K562 (cell line): ENCODE results near the gene PRM3. TPM values are rescaled to one million over a fixed set of nuclear protein-coding genes. Genes with fewer than 3 reads are reported as not detected.
A peak's percentile ranks its signal among the peaks of the same experiment; 100 is the strongest.

ENCODE experiments used
- ATAC-seq: fragments of 200-7000 bp; cut with Tn5 transposase; 3 replicates; pipeline ENCODE4 v1.9.1; 2020; ENCODE audit warnings: moderate library complexity
- BruUV-seq: library from RNA; stranded (reverse); fragments of 400-500 nt; replicated peaks from 2 replicates; lab custom pipeline; 2021; lab: Mats Ljungman, UMichigan
- CTCF ChIA-PET: fragments of 300-600 bp; formaldehyde crosslinking; extraction: SDS; loops from one replicate; lab custom pipeline; 2021; ENCODE audit warnings: low intra/inter-chr PET ratio; lab: Yijun Ruan, JAX
- POLR2A ChIA-PET: fragments of 300-600, 350-650 bp; sonication (Branson Sonifier 250); formaldehyde crosslinking; extraction: SDS; loops from one replicate; lab custom pipeline; 2021; ENCODE audit warnings: antibody characterized with exemption, inconsistent platforms; lab: Yijun Ruan, JAX
- DNase-seq, 4 experiments: peaks; one replicate each; pipeline versions ENCODE4 v3.0.0 to v3.0.0-alpha.2; 2011 to 2018; ENCODE audit warnings: low spot score in 3 of 4, mixed read lengths in 3 of 4; ENCODE audit errors: extremely low read depth in 1 of 4
- FAIRE-seq: peaks from 2 replicates; lab custom pipeline; 2011; peaks lifted over from hg19 to GRCh38; lab: Jason Lieb, UNC
- H2AFZ ChIP-seq: 2 replicates; pipeline ENCODE4 v1.6.0; 2011; ENCODE audit warnings: low read depth, low read length, control low read depth, inconsistent platforms
- H3K27ac ChIP-seq: fragments of 200-600 bp; 3 replicates; pipeline ENCODE4 v1.8.0; 2011; ENCODE audit warnings: low read depth, mild to moderate bottlenecking, control low read depth, inconsistent platforms, low read length, moderate library complexity, mixed read lengths; ENCODE audit errors: extremely low read depth
- H3K27me3 ChIP-seq, 2 experiments: fragments of 300-600 bp in 1 of 2; 2 replicates in 1 of 2; 3 replicates in 1 of 2; pipeline versions ENCODE4 v1.6.0 to v1.8.0; 2011; ENCODE audit warnings: inconsistent platforms in 2 of 2, low read length in 2 of 2, mild to moderate bottlenecking in 1 of 2, mixed read lengths in 1 of 2, moderate library complexity in 1 of 2; ENCODE audit not compliant: control insufficient read depth in 2 of 2, insufficient read depth in 2 of 2
- H3K36me3 ChIP-seq: fragments of 300-600 bp; 3 replicates; pipeline ENCODE4 v1.8.0; 2011; ENCODE audit warnings: mild to moderate bottlenecking, low read length, inconsistent platforms; ENCODE audit not compliant: control insufficient read depth, insufficient read depth
- H3K4me1 ChIP-seq, 2 experiments: fragments of 200-600 bp in 1 of 2; replicated peaks in 1 of 2; 2 replicates in 1 of 2; 3 replicates in 1 of 2; pipeline versions ENCODE4 v1.5.1 to v1.8.0; 2011; ENCODE audit warnings: inconsistent platforms in 2 of 2, low read length in 2 of 2, mild to moderate bottlenecking in 1 of 2, mixed read lengths in 1 of 2, moderate library complexity in 1 of 2; ENCODE audit not compliant: control insufficient read depth in 2 of 2, insufficient read depth in 2 of 2
- H3K4me2 ChIP-seq: 2 replicates; pipeline ENCODE4 v1.6.1; 2011; ENCODE audit warnings: low read length, control low read depth, inconsistent platforms, mixed read lengths; ENCODE audit not compliant: insufficient read depth
- H3K4me3 ChIP-seq: fragments of 200-600 bp; sonication (generic), shearing (Covaris generic); 2 replicates; pipeline ENCODE4 v1.5.1; 2016; ENCODE audit warnings: control low read depth, inconsistent platforms
- H3K79me2 ChIP-seq: fragments of 200-600 bp; 3 replicates; pipeline ENCODE4 v1.8.0; 2011; ENCODE audit warnings: low read length, inconsistent platforms; ENCODE audit not compliant: control insufficient read depth, insufficient read depth
- H3K9ac ChIP-seq, 2 experiments: 2 replicates each; pipeline versions ENCODE4 v1.6.0 to v1.6.1; 2011; ENCODE audit warnings: low read depth in 2 of 2, low read length in 2 of 2, control low read depth in 1 of 2, inconsistent platforms in 1 of 2, mild to moderate bottlenecking in 1 of 2, mixed read lengths in 1 of 2; ENCODE audit not compliant: insufficient read depth in 1 of 2
- H3K9me1 ChIP-seq: one replicate; pipeline ENCODE4 v1.6.0; 2011; ENCODE audit warnings: inconsistent platforms, mild to moderate bottlenecking, low read length, moderate library complexity; ENCODE audit not compliant: control insufficient read depth, insufficient read depth
- H3K9me3 ChIP-seq: replicated peaks from 2 replicates; pipeline ENCODE4 v1.5.1; 2011; ENCODE audit warnings: low read depth, low read length, inconsistent platforms; ENCODE audit not compliant: control insufficient read depth, insufficient read depth
- H4K20me1 ChIP-seq: replicated peaks from 2 replicates; pipeline ENCODE4 v1.6.1; 2011; ENCODE audit warnings: low read length, inconsistent platforms, mixed read lengths; ENCODE audit not compliant: control insufficient read depth, insufficient read depth
- BCOR ChIP-seq: fragments of 450-650 bp; IDR thresholded peaks from 2 replicates; pipeline ENCODE4 v1.6.1; 2016
- CEBPB ChIP-seq: fragments of 450-650 bp; IDR thresholded peaks from 2 replicates; pipeline ENCODE4 v1.6.1; 2016; ENCODE audit warnings: missing genetic modification characterization, missing compliant biosample characterization
- CHD2 ChIP-seq: IDR thresholded peaks from 2 replicates; pipeline ENCODE4 v1.6.1; 2011; ENCODE audit warnings: low read depth, low read length
- FOXM1 ChIP-seq, 2 experiments: fragments of 450-650 bp in 1 of 2; sonication (generic) in 1 of 2; formaldehyde crosslinking in 1 of 2; IDR thresholded peaks; 2 replicates each; pipeline versions ENCODE4 v1.6.1 to v1.9.0; 2017 to 2022; ENCODE audit warnings: low read depth in 2 of 2, mild to moderate bottlenecking in 2 of 2, missing genetic modification reagents in 1 of 2, moderate library complexity in 1 of 2
- HDAC2 ChIP-seq: fragments of 450-650 bp; IDR thresholded peaks from 2 replicates; pipeline ENCODE4 v1.6.1; 2016; ENCODE audit warnings: mild to moderate bottlenecking
- HMBOX1 ChIP-seq: sonication (generic); IDR thresholded peaks from 2 replicates; pipeline ENCODE4 v1.6.1; 2016
- IRF9 ChIP-seq: fragments of 450-650 bp; IDR thresholded peaks from 2 replicates; pipeline ENCODE4 v1.6.1; 2016; ENCODE audit warnings: missing biosample characterization, missing genetic modification characterization
- KDM1A ChIP-seq, 2 experiments: fragments of 450-650 bp; IDR thresholded peaks; 2 replicates each; pipeline ENCODE4 v1.6.1; 2016; ENCODE audit warnings: mild to moderate bottlenecking in 2 of 2
- MCM2 ChIP-seq: fragments of 450-650 bp; IDR thresholded peaks from 2 replicates; pipeline ENCODE4 v1.6.1; 2017; ENCODE audit warnings: low read depth, mild to moderate bottlenecking
- TCF3 ChIP-seq: sonication (generic); formaldehyde crosslinking; IDR thresholded peaks from 2 replicates; pipeline ENCODE4 v1.4.0; 2020; ENCODE audit warnings: mild to moderate bottlenecking, missing genetic modification reagents
- TRIM25 ChIP-seq: fragments of 450-650 bp; IDR thresholded peaks from 2 replicates; pipeline ENCODE4 v1.7.0; 2016; ENCODE audit warnings: borderline replicate concordance
- ZBTB33 ChIP-seq: sonication (generic); formaldehyde crosslinking; IDR thresholded peaks from 2 replicates; pipeline ENCODE4 v1.8.1; 2023; ENCODE audit warnings: mild to moderate bottlenecking, missing genetic modification reagents
- ZNF121 ChIP-seq: sonication (generic); formaldehyde crosslinking; conservative IDR thresholded peaks from 2 replicates; pipeline ENCODE4 v1.8.0; 2022; ENCODE audit warnings: missing genetic modification reagents
- ZNF134 ChIP-seq: fragments of 250-450 bp; sonication (Bioruptor Pico); conservative IDR thresholded peaks from 2 replicates; pipeline ENCODE4 v1.4.0; 2020
- WGBS: fragments of 100-300 bp; shearing (Covaris generic); methylation state at CpG from one replicate; pipeline ENCODE4 v1.1.6; 2016; ENCODE audit warnings: low coverage, mixed read lengths; ENCODE audit not compliant: insufficient coverage; ENCODE audit errors: missing lambda C conversion rate; 5-methylcytosine and 5-hydroxymethylcytosine counted together
- in situ Hi-C: fragments of 300-500 bp; cut with MboI; formaldehyde crosslinking; loops from 4 replicates; pipeline ENCODE4 v1.15.0; 2018; ENCODE audit warnings: inconsistent platforms, mixed read lengths
- intact Hi-C: fragments of 100-400 bp; cut with micrococcal nuclease; formaldehyde crosslinking; loops from 2 replicates; pipeline ENCODE4 v1.14.2; 2022
- polyA plus RNA-seq, 8 experiments: library from polyadenylated mRNA; depleted of rRNA in 4 of 8; stranded (reverse) in 5 of 8; unstranded in 3 of 8; fragments of >200 nt; fragmentation: Nextera tagmentation in 2 of 8; fragmentation: Illumina TruSeq in 1 of 8; extraction: Ambion mirVana in 2 of 8; extraction: Trizol in 1 of 8; gene quantifications; 2 replicates each; pipeline versions ENCODE4 v1.2.1 to v1.2.3, GENCODE V29; 2011 to 2014; ENCODE audit warnings: inconsistent platforms in 1 of 8, missing spikeins in 1 of 8
- total RNA-seq, 7 experiments: library from RNA; depleted of rRNA in 6 of 7; stranded (reverse); fragments of >200 nt in 6 of 7; fragmentation: Illumina TruSeq in 2 of 7; extraction: Trizol in 2 of 7; gene quantifications; 2 replicates each; pipeline versions ENCODE4 v1.2.1 to v1.2.3, GENCODE V29; 2011 to 2021; ENCODE audit warnings: low replicate concordance in 1 of 7

PRM3 gene
- total and polyA plus RNA-seq, 9 of the 15 experiments (the other 6 are each of a cell fraction or from before 2014, with no cell fraction given): not detected

- BruUV-seq: no TSS peak
These were observed 38.3 kb downstream of the PRM3 start for GRCh38 chr16:11234884-11235702.

More at GRCh38 chr16:11234884-11235702, 38.3 kb downstream of the PRM3 start:
- Histone ChIP-seq H3K27ac (no peak overlapping the region), H3K36me3 (no peaks in the 10 kb centered on the region), H2AFZ (peak overlapping the region; percentile 51; the same call in 1 of the 2 replicates), H4K20me1 (no peaks in the 10 kb centered on the region), H3K27me3 (no peaks in the 10 kb centered on the region), H3K4me3 (no peak overlapping the region), H3K4me1 (peaks cover 56 to 64% of the 10 kb centered on the region in 2 experiments), H3K9me3 (no peaks in the 10 kb centered on the region), H3K4me2 (no peak overlapping the region), H3K79me2 (peaks cover 14% of the 10 kb centered on the region; the same call in 2 of the 3 replicates), H3K9ac (no peak overlapping the region; a peak in 1 of 4 replicates), H3K9me1 (no peaks in the 10 kb centered on the region)
- FAIRE-seq (no peak), DNase-seq (peak in 1 of 4 experiments; percentile 41), ATAC-seq (no peak)
- intact Hi-C loops: no loop called here
- ChIA-PET CTCF (no interaction called here), POLR2A (interaction anchor here (2.5 kb wide), 1 partner anchor 19 kb away, joined by 8 read pairs; no protein-coding TSS in a partner anchor)
- 49% methylated on average over 13 of the region's 13 CpGs for WGBS
- no peak for TF ChIP-seq CHD2
- peak; percentile 59 for TF ChIP-seq CEBPB (tag)
- peak; percentile 88 for TF ChIP-seq ZBTB33 (CRISPR knock-in tag)
- 0 out of 2 replicates have a peak, but pooled peaks have one; percentile 14 for TF ChIP-seq TCF3 (CRISPR knock-in tag)
- 0 out of 2 replicates have a peak, but pooled peaks have one; percentile 9 for TF ChIP-seq IRF9 (tag)
- no peak for TF ChIP-seq MCM2
- peak; percentile 66; the same call in 1 of the 2 replicates for TF ChIP-seq HMBOX1
- TF ChIP-seq KDM1A (IDR thresholded peaks at IDR 0.05): 0 out of 4 replicates have a peak, but pooled peaks of 1 of the 2 experiments have one; percentile 21
- no peak for TF ChIP-seq ZNF134 (CRISPR knock-in tag)
- TF ChIP-seq TRIM25: no peak
- no peak for TF ChIP-seq FOXM1 (IDR thresholded peaks at IDR 0.05; ENCODE audit: low read depth)
- no peak for TF ChIP-seq FOXM1 (CRISPR knock-in tag; IDR thresholded peaks at IDR 0.05; ENCODE audit: low read depth)
- 0 out of 2 replicates have a peak, but pooled peaks have one; percentile 32 for TF ChIP-seq BCOR
- TF ChIP-seq ZNF121 (CRISPR knock-in tag): peak; percentile 62
- TF ChIP-seq HDAC2: 0 out of 2 replicates have a peak, but pooled peaks have one; percentile 34
- in situ Hi-C loops: no loop called here
